K562 (cell line): ENCODE measurements around the gene GSS. TPM values are rescaled to one million over a fixed set of nuclear protein-coding genes. Genes with fewer than 3 reads are reported as not detected.

Experiments
- ATAC-seq: fragments of 200-7000 bp; cut with Tn5 transposase; 3 replicates; pipeline ENCODE4 v1.9.1; 2020; ENCODE audit warnings: moderate library complexity
- BruUV-seq: library from RNA; stranded (reverse); fragments of 400-500 nt; replicated peaks from 2 replicates; lab custom pipeline; 2021; lab: Mats Ljungman, UMichigan
- CTCF ChIA-PET: fragments of 300-600 bp; formaldehyde crosslinking; extraction: SDS; loops from one replicate; lab custom pipeline; 2021; ENCODE audit warnings: low intra/inter-chr PET ratio; lab: Yijun Ruan, JAX
- POLR2A ChIA-PET: fragments of 300-600, 350-650 bp; sonication (Branson Sonifier 250); formaldehyde crosslinking; extraction: SDS; loops from one replicate; lab custom pipeline; 2021; ENCODE audit warnings: antibody characterized with exemption, inconsistent platforms; lab: Yijun Ruan, JAX
- DNase-seq, 4 experiments: peaks; one replicate each; pipeline versions ENCODE4 v3.0.0 to v3.0.0-alpha.2; 2011 to 2018; ENCODE audit warnings: low spot score in 3 of 4, mixed read lengths in 3 of 4; ENCODE audit errors: extremely low read depth in 1 of 4
- FAIRE-seq: peaks from 2 replicates; lab custom pipeline; 2011; peaks lifted over from hg19 to GRCh38; lab: Jason Lieb, UNC
- H2AFZ ChIP-seq: 2 replicates; pipeline ENCODE4 v1.6.0; 2011; ENCODE audit warnings: low read depth, low read length, control low read depth, inconsistent platforms
- H3K27ac ChIP-seq: fragments of 200-600 bp; 3 replicates; pipeline ENCODE4 v1.8.0; 2011; ENCODE audit warnings: low read depth, mild to moderate bottlenecking, control low read depth, inconsistent platforms, low read length, moderate library complexity, mixed read lengths; ENCODE audit errors: extremely low read depth
- H3K27me3 ChIP-seq, 2 experiments: fragments of 300-600 bp in 1 of 2; 2 replicates in 1 of 2; 3 replicates in 1 of 2; pipeline versions ENCODE4 v1.6.0 to v1.8.0; 2011; ENCODE audit warnings: inconsistent platforms in 2 of 2, low read length in 2 of 2, mild to moderate bottlenecking in 1 of 2, mixed read lengths in 1 of 2, moderate library complexity in 1 of 2; ENCODE audit not compliant: control insufficient read depth in 2 of 2, insufficient read depth in 2 of 2
- H3K36me3 ChIP-seq: fragments of 300-600 bp; 3 replicates; pipeline ENCODE4 v1.8.0; 2011; ENCODE audit warnings: mild to moderate bottlenecking, low read length, inconsistent platforms; ENCODE audit not compliant: control insufficient read depth, insufficient read depth
- H3K4me1 ChIP-seq, 2 experiments: fragments of 200-600 bp in 1 of 2; replicated peaks in 1 of 2; 2 replicates in 1 of 2; 3 replicates in 1 of 2; pipeline versions ENCODE4 v1.5.1 to v1.8.0; 2011; ENCODE audit warnings: inconsistent platforms in 2 of 2, low read length in 2 of 2, mild to moderate bottlenecking in 1 of 2, mixed read lengths in 1 of 2, moderate library complexity in 1 of 2; ENCODE audit not compliant: control insufficient read depth in 2 of 2, insufficient read depth in 2 of 2
- H3K4me2 ChIP-seq: 2 replicates; pipeline ENCODE4 v1.6.1; 2011; ENCODE audit warnings: low read length, control low read depth, inconsistent platforms, mixed read lengths; ENCODE audit not compliant: insufficient read depth
- H3K4me3 ChIP-seq: fragments of 200-600 bp; sonication (generic), shearing (Covaris generic); 2 replicates; pipeline ENCODE4 v1.5.1; 2016; ENCODE audit warnings: control low read depth, inconsistent platforms
- H3K79me2 ChIP-seq: fragments of 200-600 bp; 3 replicates; pipeline ENCODE4 v1.8.0; 2011; ENCODE audit warnings: low read length, inconsistent platforms; ENCODE audit not compliant: control insufficient read depth, insufficient read depth
- H3K9ac ChIP-seq, 2 experiments: 2 replicates each; pipeline versions ENCODE4 v1.6.0 to v1.6.1; 2011; ENCODE audit warnings: low read depth in 2 of 2, low read length in 2 of 2, control low read depth in 1 of 2, inconsistent platforms in 1 of 2, mild to moderate bottlenecking in 1 of 2, mixed read lengths in 1 of 2; ENCODE audit not compliant: insufficient read depth in 1 of 2
- H3K9me1 ChIP-seq: one replicate; pipeline ENCODE4 v1.6.0; 2011; ENCODE audit warnings: inconsistent platforms, mild to moderate bottlenecking, low read length, moderate library complexity; ENCODE audit not compliant: control insufficient read depth, insufficient read depth
- H3K9me3 ChIP-seq: replicated peaks from 2 replicates; pipeline ENCODE4 v1.5.1; 2011; ENCODE audit warnings: low read depth, low read length, inconsistent platforms; ENCODE audit not compliant: control insufficient read depth, insufficient read depth
- H4K20me1 ChIP-seq: replicated peaks from 2 replicates; pipeline ENCODE4 v1.6.1; 2011; ENCODE audit warnings: low read length, inconsistent platforms, mixed read lengths; ENCODE audit not compliant: control insufficient read depth, insufficient read depth
- ARNT ChIP-seq, 2 experiments: fragments of 450-650 bp; IDR thresholded peaks; 2 replicates each; pipeline ENCODE4 v1.6.1; 2016; ENCODE audit warnings: mild to moderate bottlenecking in 1 of 2
- MTA1 ChIP-seq: fragments of 450-650 bp; IDR thresholded peaks from 2 replicates; pipeline ENCODE4 v1.6.1; 2017; ENCODE audit warnings: borderline replicate concordance
- POLR2G ChIP-seq: fragments of 200-400 bp; formaldehyde crosslinking; IDR thresholded peaks from 2 replicates; pipeline ENCODE4 v1.6.1; 2017; ENCODE audit warnings: low read depth, mild to moderate bottlenecking, antibody characterized with exemption, low read length, moderate library complexity
- SRSF1 ChIP-seq: fragments of 200-400 bp; formaldehyde crosslinking; IDR thresholded peaks from 2 replicates; pipeline ENCODE4 v1.6.1; 2017; ENCODE audit warnings: mild to moderate bottlenecking, low read depth, low read length, moderate library complexity
- ZNF12 ChIP-seq: sonication (generic); formaldehyde crosslinking; IDR thresholded peaks from 2 replicates; pipeline ENCODE4 v1.4.0; 2020; ENCODE audit warnings: mild to moderate bottlenecking, missing genetic modification reagents
- ZNF57 ChIP-seq: fragments of 450-650 bp; formaldehyde crosslinking; IDR thresholded peaks from 2 replicates; pipeline ENCODE4 v1.4.0; 2020; ENCODE audit warnings: mild to moderate bottlenecking, moderate library complexity
- WGBS: fragments of 100-300 bp; shearing (Covaris generic); methylation state at CpG from one replicate; pipeline ENCODE4 v1.1.6; 2016; ENCODE audit warnings: low coverage, mixed read lengths; ENCODE audit not compliant: insufficient coverage; ENCODE audit errors: missing lambda C conversion rate; 5-methylcytosine and 5-hydroxymethylcytosine counted together
- in situ Hi-C: fragments of 300-500 bp; cut with MboI; formaldehyde crosslinking; loops from 4 replicates; pipeline ENCODE4 v1.15.0; 2018; ENCODE audit warnings: inconsistent platforms, mixed read lengths
- intact Hi-C: fragments of 100-400 bp; cut with micrococcal nuclease; formaldehyde crosslinking; loops from 2 replicates; pipeline ENCODE4 v1.14.2; 2022
- polyA plus RNA-seq, 8 experiments: library from polyadenylated mRNA; depleted of rRNA in 4 of 8; stranded (reverse) in 5 of 8; unstranded in 3 of 8; fragments of >200 nt; fragmentation: Nextera tagmentation in 2 of 8; fragmentation: Illumina TruSeq in 1 of 8; extraction: Ambion mirVana in 2 of 8; extraction: Trizol in 1 of 8; gene quantifications; 2 replicates each; pipeline versions ENCODE4 v1.2.1 to v1.2.3, GENCODE V29; 2011 to 2014; ENCODE audit warnings: inconsistent platforms in 1 of 8, missing spikeins in 1 of 8
- total RNA-seq, 7 experiments: library from RNA; depleted of rRNA in 6 of 7; stranded (reverse); fragments of >200 nt in 6 of 7; fragmentation: Illumina TruSeq in 2 of 7; extraction: Trizol in 2 of 7; gene quantifications; 2 replicates each; pipeline versions ENCODE4 v1.2.1 to v1.2.3, GENCODE V29; 2011 to 2021; ENCODE audit warnings: low replicate concordance in 1 of 7
- TF ChIP-seq, protein P1 (sequence below): fragments of 450-650 bp; formaldehyde crosslinking; conservative IDR thresholded peaks from 2 replicates; pipeline ENCODE4 v1.4.0; 2022; ENCODE audit warnings: mild to moderate bottlenecking, missing genetic modification characterization

Gene GSS
- total and polyA plus RNA-seq, 9 of the 15 experiments (the other 6 are each of a cell fraction or from before 2014, with no cell fraction given), result 18.4 to 165 (median 89.4) TPM

DNA sequence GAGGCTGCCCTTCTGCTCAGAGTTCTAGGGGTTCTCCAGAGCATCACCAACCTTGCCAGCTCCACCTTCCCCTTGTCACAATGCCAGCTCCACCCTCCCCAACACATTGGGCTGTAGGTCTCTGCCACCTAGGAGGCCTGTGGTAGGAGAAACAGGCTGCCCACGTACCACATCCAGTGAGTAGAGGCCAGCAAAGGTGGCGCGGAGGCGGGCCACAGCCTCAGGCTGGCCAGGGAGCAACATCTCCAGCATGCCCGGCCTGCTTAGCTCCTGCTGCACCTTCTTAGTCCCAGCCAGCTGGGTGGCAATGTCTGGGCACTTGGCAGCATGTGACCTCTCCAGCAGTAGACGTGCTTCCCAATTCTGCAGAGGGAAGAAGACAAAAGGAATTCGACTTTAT lies 23.8 kb downstream of the GSS start:
- intact Hi-C loops, result no loop called here
- Histone ChIP-seq H3K79me2 (no peaks in the 10 kb centered on the region), H3K9me1 (peaks cover 4% of the 10 kb centered on the region), H3K9me3 (no peaks in the 10 kb centered on the region)
- DNase-seq, result no peak
- BruUV-seq, result no TSS peak
- TF ChIP-seq POLR2G (peak; percentile 45; the same call in 1 of the 2 replicates), ZNF57 (CRISPR knock-in tag) (no peak)
- TF ChIP-seq, protein P1, sequence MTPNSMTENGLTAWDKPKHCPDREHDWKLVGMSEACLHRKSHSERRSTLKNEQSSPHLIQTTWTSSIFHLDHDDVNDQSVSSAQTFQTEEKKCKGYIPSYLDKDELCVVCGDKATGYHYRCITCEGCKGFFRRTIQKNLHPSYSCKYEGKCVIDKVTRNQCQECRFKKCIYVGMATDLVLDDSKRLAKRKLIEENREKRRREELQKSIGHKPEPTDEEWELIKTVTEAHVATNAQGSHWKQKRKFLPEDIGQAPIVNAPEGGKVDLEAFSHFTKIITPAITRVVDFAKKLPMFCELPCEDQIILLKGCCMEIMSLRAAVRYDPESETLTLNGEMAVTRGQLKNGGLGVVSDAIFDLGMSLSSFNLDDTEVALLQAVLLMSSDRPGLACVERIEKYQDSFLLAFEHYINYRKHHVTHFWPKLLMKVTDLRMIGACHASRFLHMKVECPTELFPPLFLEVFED (CRISPR knock-in tag), result no peak
- TF ChIP-seq, all 486 proteins: peak for 1
- Histone ChIP-seq H4K20me1 (no peaks in the 10 kb centered on the region), H3K4me1 (no peaks in the 10 kb centered on the region), H3K9ac (no peak overlapping the region), H3K27me3 (no peaks in the 10 kb centered on the region), H3K36me3 (peaks cover 89% of the 10 kb centered on the region; the same call in 2 of the 3 replicates), H3K4me2 (no peak overlapping the region), H2AFZ (no peak overlapping the region), H3K4me3 (no peak overlapping the region), H3K27ac (no peak overlapping the region)
- CTCF ChIA-PET, result no interaction called here
- POLR2A ChIA-PET, result interaction anchor here (0.7 to 2.8 kb wide), 7 partner anchors 8 to 39 kb away, joined by 3 to 14 read pairs (median 4); partner anchors contain the start of genes GSS and MYH7B
- in situ Hi-C loops, result no loop called here
- 94% methylated on average over 7 of the region's 7 CpGs for WGBS
- ATAC-seq (no peak), FAIRE-seq (no peak)

DNA sequence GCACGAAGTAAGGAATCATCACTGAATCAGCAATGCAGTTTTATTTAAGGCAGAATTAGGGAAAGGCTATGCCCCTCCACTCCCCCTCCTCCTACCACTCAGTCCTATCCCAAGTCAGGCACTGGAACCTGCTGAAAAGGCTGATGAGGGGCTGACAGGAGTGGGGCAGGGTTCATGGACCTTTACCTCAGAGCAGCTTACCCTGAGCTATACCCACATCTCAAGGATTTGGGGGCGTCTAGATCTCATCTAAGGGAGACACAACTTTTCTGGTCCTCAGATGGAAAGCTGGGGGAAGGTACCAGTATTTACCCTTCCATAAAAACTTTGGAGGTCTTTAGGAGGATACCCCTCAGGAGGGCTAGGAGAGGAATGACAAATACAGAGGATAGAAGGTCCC lies 27.2 kb downstream of the GSS start:
- Histone ChIP-seq H3K4me3 (no peak overlapping the region), H2AFZ (no peak overlapping the region), H3K79me2 (no peaks in the 10 kb centered on the region), H3K9me1 (peaks cover 4% of the 10 kb centered on the region), H3K27ac (no peak overlapping the region), H3K4me1 (no peaks in the 10 kb centered on the region; a peak in 1 of 5 replicates), H3K4me2 (no peak overlapping the region), H4K20me1 (no peaks in the 10 kb centered on the region), H3K9ac (no peak overlapping the region; a peak in 1 of 4 replicates), H3K27me3 (no peaks in the 10 kb centered on the region), H3K36me3 (peaks cover 93% of the 10 kb centered on the region), H3K9me3 (peaks cover 2% of the 10 kb centered on the region; the same call in 1 of the 2 replicates)
- no peak for TF ChIP-seq SRSF1
- no peak for TF ChIP-seq MTA1
- TF ChIP-seq ZNF12 (CRISPR knock-in tag), result peak; percentile 74
- TF ChIP-seq ARNT (IDR thresholded peaks at IDR 0.05), result no peak
- ATAC-seq (no peak), FAIRE-seq (no peak), DNase-seq (no peak)
- POLR2A ChIA-PET, result interaction anchor here (0.5 to 3.0 kb wide), 6 partner anchors 8 to 171 kb away, joined by 3 to 19 read pairs (median 4); no protein-coding TSS in a partner anchor
- intact Hi-C loops (no loop called here), in situ Hi-C loops (no loop called here)
- CTCF ChIA-PET, result no interaction called here
- 49% methylated on average over 2 of the region's 2 CpGs for WGBS
- BruUV-seq, result no TSS peak
